Activated CD4-positive, CD25-positive, alpha-beta regulatory T cell treated with anti-CD3 and anti-CD28 coated beads, Interleukin-2, amount 50 U/mL, for 16 hours (primary cell): ENCODE data around the gene SEC22B.
"Not testable (repeated sequence)": the region's sequence is repeated elsewhere in the genome, so short reads cannot be mapped to it uniquely, and the experiment has no call there.

Experiments used
- DNase-seq: peaks from one replicate; pipeline ENCODE4 v3.0.0-alpha.2; 2020; ENCODE audit warnings: low read depth, low spot score

SEC22B gene

GRCh38 chr1:120176092-120176855 is at the start of gene SEC22B:
TSS of gene SEC22B (minus strand) at chr1:120176520. CDS start at chr1:120176381, 139 bp downstream.
- DNase-seq = peak; percentile 81

DNA sequence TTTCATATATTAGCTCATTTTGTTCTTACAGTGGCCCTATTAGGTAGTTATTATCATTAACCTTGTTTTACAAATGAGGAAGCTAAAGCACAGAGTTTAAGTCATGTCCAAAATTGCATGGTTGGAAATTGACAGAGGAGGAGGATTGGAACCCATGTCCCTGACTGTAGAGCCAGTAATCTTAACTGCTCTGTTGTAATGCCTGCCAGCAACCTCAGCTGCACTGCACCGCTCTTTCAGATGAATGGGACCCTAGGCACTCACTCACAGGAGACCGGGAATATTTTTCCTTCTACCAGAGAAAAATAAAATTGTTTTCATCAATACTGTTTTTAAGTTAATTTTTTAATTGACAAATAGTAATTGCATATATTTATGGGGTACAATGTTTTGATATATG is 41.6 kb upstream of the SEC22B start:
- not testable (repeated sequence) for DNase-seq

GRCh38 chr1:120217175-120217929 is 41.0 kb upstream of the SEC22B start:
- not testable (repeated sequence) for DNase-seq

DNA sequence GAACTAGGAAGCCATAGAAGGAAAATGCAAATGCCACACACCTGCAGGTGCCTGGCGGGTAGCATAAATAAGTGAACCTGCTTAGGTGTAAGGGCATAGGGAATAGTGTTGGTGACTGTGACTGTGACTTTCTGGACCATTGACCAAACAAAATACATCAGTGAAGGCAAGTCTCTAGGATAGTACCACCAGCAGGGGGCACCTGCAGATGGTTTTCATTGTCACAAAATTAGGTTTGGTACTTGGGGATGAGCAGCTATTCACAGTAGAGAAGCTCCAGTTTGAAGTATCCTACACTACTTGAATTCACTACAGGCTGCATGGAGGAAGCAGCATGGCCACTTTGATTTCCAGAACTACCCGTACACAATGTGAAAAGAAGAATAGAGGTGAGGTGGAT is 37.3 kb upstream of the SEC22B start:
- not testable (repeated sequence) for DNase-seq

- DNase-seq = not testable (repeated sequence)
These were observed 34.4 kb upstream of the SEC22B start for GRCh38 chr1:120210754-120211153.

DNA sequence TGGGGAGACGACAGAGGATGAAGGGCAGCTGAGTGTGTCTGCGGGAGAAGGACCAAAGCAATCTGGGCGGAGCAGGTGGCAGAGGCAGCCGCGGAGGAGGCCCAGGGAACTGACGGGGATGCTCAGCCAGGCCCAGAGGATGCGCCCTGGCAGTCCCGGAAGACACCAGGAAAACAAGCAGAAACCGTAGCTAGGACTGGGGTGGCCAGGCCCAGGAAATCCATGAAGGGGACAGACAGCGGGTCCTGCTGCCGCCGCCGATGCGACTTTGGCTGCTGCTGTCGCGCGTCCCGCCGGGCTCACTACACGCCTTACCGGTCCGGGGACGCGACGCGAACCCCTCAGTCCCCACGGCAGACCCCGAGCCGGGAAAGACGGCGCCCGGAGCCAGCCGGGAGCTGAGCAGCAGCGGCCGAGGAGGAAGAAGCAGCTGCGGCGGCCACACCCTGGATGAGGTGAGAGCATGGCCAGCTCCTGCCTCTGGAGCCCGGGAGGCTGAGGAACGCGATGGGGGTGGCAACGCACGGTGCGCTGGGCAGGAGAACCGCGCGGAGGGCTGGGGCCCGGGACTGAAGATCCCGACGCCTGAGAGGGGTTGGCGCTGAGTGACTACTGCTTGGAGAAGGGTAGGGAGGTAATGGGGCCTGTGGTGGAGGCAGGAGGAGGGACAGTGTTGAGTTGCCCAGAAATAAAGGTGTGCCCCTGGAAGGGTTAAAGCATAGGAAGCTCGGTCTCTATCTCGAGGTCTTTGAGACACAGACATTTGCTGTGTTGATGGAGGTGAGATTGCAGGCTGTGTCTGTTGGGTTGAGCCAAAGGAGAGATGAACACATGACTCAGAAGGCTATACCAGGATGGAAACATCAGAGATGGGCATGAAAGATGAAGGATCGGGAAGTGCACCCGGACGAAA is 20.8 kb upstream of the SEC22B start:
- DNase-seq = not testable (repeated sequence)

DNA sequence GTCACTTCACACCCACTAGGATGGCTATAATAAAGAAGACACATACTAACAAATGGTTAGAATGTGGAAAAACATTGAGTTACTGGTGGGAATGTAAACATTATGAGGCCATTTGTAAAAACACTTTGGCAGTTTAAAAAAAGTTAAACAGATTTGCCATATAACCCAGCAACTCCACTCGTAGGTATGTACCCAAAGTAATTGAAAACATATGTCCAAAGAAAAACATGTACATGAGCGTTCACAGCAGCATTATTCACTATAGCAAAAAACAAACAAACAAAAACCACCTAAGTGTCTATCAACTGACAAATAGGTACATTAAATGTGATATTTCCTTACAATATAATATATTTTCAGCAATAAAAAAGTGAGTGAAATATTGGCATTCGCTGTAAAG is 12.3 kb upstream of the SEC22B start:
- DNase-seq = not testable (repeated sequence)

GRCh38 chr1:120182176-120182707 is 5.9 kb upstream of the SEC22B start:
- DNase-seq = not testable (repeated sequence)

DNA sequence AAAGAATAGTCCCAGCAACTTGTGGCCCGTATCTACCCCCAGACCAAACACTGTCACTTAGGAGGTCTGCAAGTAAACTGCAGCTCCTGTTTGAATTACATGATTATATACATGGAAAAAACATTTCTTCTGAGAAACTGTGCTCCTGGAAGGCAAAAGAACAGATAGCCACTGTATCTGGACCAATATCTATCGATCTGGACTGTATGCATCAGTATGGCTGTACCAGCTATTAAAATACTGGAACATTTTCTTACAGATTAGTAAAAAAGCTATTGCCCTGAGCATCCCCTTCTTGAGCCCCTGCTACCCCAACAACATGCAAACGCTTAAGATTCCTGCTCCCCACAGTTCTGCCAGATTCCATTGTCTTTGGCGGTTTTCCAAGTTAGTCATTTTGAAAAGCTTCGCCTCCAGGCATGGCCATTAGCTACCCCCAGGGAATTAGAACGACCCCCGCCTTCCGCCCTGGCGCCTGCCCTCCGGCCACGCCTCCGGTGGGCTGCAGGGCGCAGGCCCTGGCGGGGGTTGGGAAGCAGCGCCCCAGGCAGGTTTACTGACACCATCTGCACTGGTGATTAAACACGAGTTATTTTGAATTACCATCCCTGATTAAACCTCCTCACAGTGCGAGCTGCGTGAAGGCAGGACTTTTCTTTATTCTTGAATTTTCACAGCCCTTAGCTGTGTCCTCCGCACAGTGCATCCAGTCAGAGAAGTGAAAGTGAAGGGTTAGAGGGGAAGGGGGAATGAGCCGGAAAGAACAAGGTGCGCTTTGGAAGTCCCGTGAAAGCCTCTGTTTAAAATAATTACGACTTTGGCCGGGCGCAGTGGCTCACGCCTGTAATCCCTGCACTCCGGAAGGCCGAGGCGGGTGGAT is 3.7 kb upstream of the SEC22B start:
- not testable (repeated sequence) for DNase-seq

GRCh38 chr1:120178799-120179756 is 2.8 kb upstream of the SEC22B start:
- DNase-seq = no peak

- DNase-seq = not testable (repeated sequence)
These were observed 1.7 kb upstream of the SEC22B start for GRCh38 chr1:120178058-120178457.

GRCh38 chr1:120175688-120176087 is 632 bp downstream of the SEC22B start:
- DNase-seq = not testable (repeated sequence)

GRCh38 chr1:120164761-120165160 is 11.6 kb downstream of the SEC22B start:
- not testable (repeated sequence) for DNase-seq

DNA sequence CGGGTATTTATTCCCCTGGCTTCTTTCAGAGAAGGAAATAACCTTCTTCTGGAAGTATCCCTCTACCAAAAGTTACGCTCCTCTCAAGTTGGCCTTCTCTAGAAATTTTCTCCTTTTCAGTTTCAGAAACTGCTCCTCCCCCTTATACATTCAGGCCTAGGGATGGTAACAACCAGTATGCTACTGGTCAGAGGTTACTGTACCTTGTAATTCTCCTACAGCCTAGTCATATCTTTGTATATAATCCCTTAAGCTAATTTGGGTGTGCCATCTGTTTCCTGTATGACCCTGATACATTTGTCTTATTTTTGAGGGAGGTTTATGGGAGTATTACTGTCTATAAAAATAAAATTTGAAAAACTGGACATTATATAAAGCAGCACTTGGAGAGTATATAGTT is 14.3 kb downstream of the SEC22B start:
- DNase-seq = not testable (repeated sequence)

GRCh38 chr1:120158495-120158894 is 17.8 kb downstream of the SEC22B start:
- DNase-seq = not testable (repeated sequence)

DNA sequence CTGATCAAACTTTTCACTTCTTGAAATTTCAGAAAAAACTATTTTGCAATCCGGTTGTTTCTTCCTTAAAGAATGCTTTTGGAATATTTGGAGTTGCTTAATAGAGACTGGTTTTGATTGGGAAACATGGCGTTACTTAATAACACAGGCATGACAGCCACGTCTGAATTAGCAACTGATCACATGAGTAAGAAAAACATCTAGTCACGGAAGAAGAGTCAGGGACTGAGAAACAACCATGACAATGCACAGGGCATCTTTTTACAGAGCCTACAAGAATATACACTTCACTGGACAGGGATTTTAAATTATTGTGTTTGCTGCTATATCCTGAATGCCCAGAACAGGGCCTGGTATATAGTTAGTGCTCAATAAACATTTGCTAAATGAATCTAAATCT is 18.2 kb downstream of the SEC22B start:
- not testable (repeated sequence) for DNase-seq

DNA sequence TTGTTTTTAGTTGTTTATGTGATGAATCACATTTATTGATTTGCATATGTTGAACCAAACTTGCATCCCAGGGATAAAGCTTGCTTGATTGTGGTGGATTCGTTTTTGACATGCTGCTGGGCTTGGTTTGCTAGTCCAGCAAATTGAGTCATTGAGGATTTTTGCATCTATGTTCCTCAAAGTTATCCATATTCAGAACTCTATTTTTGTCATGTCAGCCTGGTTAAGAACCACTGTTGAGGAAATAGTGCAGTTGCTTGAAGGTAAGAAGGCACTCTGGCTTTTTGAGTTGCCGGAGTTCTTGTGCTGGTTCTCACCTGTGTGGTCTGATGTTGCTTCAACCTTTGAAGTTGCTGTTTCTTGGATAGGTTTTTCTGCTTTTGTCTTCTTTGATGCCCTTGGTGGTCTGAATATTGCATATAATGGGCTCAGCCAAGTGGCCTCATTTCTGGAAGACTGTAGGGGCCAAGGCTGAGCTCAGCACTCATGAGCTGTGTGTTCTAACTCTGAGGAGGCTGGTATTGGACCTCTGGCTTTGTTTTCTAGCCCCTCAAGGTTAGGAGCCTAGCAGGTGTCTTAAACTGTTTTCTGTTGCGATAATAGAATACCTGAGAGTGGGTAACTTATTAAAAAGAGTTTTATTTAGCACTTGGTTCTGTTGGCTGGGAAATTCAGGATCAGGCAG is 26.0 kb downstream of the SEC22B start:
- DNase-seq = not testable (repeated sequence)

- DNase-seq = not testable (repeated sequence)
These were observed 26.8 kb downstream of the SEC22B start for GRCh38 chr1:120149420-120150059.
